Embryonic facial prominence (tissue), 1 donor: ENCODE results near the gene NTN5.
"Not testable (repeated sequence)": the region's sequence is repeated elsewhere in the genome, so short reads cannot be mapped to it uniquely, and the experiment has no call there.

ENCODE experiments used
- DNase-seq: peaks from one replicate; pipeline ENCODE4 v3.0.0-alpha.2; 2016; ENCODE audit errors: extremely low spot score

The NTN5 gene

GRCh38 chr19:48644839-48645619 lies 27.8 kb downstream of the NTN5 start:
- peak; percentile 74 for DNase-seq

- peak; percentile 5 for DNase-seq
Measured at GRCh38 chr19:48644355-48644754, 28.5 kb downstream of the NTN5 start.

- DNase-seq = no peak
Measured at GRCh38 chr19:48642862-48643261, 30.0 kb downstream of the NTN5 start.

GRCh38 chr19:48641850-48642249 lies 31.0 kb downstream of the NTN5 start:
- peak; percentile 5 for DNase-seq

GRCh38 chr19:48639483-48640375 lies 33.1 kb downstream of the NTN5 start:
- no peak for DNase-seq

GRCh38 chr19:48638831-48639381 lies 33.9 kb downstream of the NTN5 start:
- no peak for DNase-seq

- DNase-seq = peak; percentile 94
Measured at GRCh38 chr19:48637948-48638830, 34.6 kb downstream of the NTN5 start.

GRCh38 chr19:48637449-48637947 lies 35.3 kb downstream of the NTN5 start:
- peak; percentile 94 for DNase-seq

- DNase-seq = no peak
Measured at GRCh38 chr19:48636859-48637448, 35.9 kb downstream of the NTN5 start, which contains the start of gene DBP. Gene DBP (minus strand): TSS chr19:48637379. CDS start chr19:48636994, 385 bp downstream.

- no peak for DNase-seq
Measured at GRCh38 chr19:48635966-48636858, 36.6 kb downstream of the NTN5 start.

GRCh38 chr19:48635263-48635965 lies 37.4 kb downstream of the NTN5 start:
- DNase-seq = no peak

GRCh38 chr19:48634424-48635262 lies 38.2 kb downstream of the NTN5 start:
- DNase-seq = peak; percentile 85

GRCh38 chr19:48634036-48634342 lies 38.8 kb downstream of the NTN5 start:
- DNase-seq = no peak

GRCh38 chr19:48633148-48634035 lies 39.4 kb downstream of the NTN5 start:
- DNase-seq = no peak

GRCh38 chr19:48632692-48633147 lies 40.1 kb downstream of the NTN5 start:
- DNase-seq = no peak

GRCh38 chr19:48632286-48632685 lies 40.5 kb downstream of the NTN5 start:
- DNase-seq = not testable (repeated sequence)

- DNase-seq = no peak
Measured at GRCh38 chr19:48631225-48631624, 41.6 kb downstream of the NTN5 start.
